NCI-H2107 (cell line): Measurements from ENCODE around the gene LRP2.

ENCODE experiments used
- DNase-seq: peaks from one replicate; lab custom pipeline; 2025; lab: John Stamatoyannopoulos, UW

The LRP2 gene

GRCh38 chr2:169090133-169090820 lies 272.1 kb downstream of the LRP2 start:
- DNase-seq, result no peak

GRCh38 chr2:169089182-169089581 lies 273.2 kb downstream of the LRP2 start:
- no peak for DNase-seq

- no peak for DNase-seq
Measured at GRCh38 chr2:169087757-169088379, 274.5 kb downstream of the LRP2 start.

GRCh38 chr2:169086893-169087467 lies 275.4 kb downstream of the LRP2 start:
- DNase-seq, result no peak

GRCh38 chr2:169082995-169083394 lies 279.3 kb downstream of the LRP2 start:
- DNase-seq, result no peak

- no peak for DNase-seq
Measured at GRCh38 chr2:169081551-169081950, 280.8 kb downstream of the LRP2 start.

GRCh38 chr2:169080250-169081069 lies 281.9 kb downstream of the LRP2 start:
- no peak for DNase-seq

GRCh38 chr2:169077674-169078240 lies 284.6 kb downstream of the LRP2 start:
- no peak for DNase-seq
